PC-3 (cell line): ENCODE measurements around the gene ARL4D.

Experiments
- EZH2 ChIP-seq: fragments of 300-600 bp; sonication (generic); IDR thresholded peaks from one replicate; pipeline ENCODE4 v1.6.1; 2017; ENCODE audit warnings: antibody characterized with exemption, mild to moderate bottlenecking, low read length; ENCODE audit not compliant: unreplicated experiment
- EZH2phosphoT487 ChIP-seq: fragments of 300-600 bp; sonication (generic); IDR thresholded peaks from 2 replicates; pipeline ENCODE4 v1.6.1; 2018; ENCODE audit warnings: mild to moderate bottlenecking, antibody characterized with exemption, low read length, borderline replicate concordance
- TF ChIP-seq, protein P1 (sequence below): fragments of 300-600 bp; sonication (generic); conservative IDR thresholded peaks from 2 replicates; pipeline ENCODE4 v1.5.1; 2017; ENCODE audit warnings: antibody characterized with exemption, low read depth, mild to moderate bottlenecking, low read length

DNA sequence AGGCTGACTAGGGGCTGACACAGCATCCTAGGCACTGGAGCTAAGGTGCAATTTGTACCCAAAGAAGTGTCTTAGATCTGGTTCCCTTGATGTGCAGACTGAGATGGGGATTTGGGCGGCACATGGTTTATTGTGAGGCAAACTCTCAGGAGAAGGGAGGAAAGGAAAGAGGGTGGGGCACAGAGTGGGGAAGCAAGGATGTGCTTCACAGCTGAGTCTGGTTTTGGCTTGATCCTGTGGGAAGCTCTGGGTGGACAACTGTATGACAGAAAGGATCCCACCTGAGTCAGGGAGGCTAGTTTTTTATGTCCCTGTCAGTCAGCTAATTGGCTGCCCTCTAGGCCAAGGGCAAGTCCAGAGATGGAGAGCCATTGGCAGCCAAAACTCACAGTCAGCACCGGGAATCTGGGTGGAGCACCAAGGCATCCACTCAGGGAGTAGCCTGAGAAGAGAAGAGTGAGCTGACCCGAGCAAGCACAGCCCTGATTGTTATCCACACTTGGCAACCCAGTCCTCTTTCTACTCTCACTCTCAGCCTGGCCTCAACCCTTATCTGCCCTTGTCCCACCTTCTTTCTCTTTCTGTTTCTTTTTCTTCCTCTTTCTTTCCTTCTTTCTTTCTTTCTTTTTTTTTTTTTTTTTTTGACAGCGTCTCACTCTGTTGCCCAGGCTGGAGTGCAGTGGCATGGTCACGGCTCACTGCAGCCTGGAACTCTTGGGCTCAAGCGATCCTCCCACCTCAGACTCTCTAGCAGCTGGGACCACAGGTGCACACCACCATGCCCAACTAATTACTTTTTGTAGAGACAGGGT is 12.0 kb downstream of the ARL4D start:
- TF ChIP-seq, protein P1, sequence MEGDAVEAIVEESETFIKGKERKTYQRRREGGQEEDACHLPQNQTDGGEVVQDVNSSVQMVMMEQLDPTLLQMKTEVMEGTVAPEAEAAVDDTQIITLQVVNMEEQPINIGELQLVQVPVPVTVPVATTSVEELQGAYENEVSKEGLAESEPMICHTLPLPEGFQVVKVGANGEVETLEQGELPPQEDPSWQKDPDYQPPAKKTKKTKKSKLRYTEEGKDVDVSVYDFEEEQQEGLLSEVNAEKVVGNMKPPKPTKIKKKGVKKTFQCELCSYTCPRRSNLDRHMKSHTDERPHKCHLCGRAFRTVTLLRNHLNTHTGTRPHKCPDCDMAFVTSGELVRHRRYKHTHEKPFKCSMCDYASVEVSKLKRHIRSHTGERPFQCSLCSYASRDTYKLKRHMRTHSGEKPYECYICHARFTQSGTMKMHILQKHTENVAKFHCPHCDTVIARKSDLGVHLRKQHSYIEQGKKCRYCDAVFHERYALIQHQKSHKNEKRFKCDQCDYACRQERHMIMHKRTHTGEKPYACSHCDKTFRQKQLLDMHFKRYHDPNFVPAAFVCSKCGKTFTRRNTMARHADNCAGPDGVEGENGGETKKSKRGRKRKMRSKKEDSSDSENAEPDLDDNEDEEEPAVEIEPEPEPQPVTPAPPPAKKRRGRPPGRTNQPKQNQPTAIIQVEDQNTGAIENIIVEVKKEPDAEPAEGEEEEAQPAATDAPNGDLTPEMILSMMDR: no peak
- no peak for TF ChIP-seq EZH2
- TF ChIP-seq EZH2phosphoT487: no peak
